Inflammatory macrophage treated with lipopolysaccharide for 4 hours (primary cell): ENCODE measurements around the gene HDAC11.

Experiments used
- DNase-seq: peaks from one replicate; pipeline ENCODE4 v3.0.0-alpha.2; 2020

HDAC11 gene

GRCh38 chr3:13545952-13546454 lies 65.9 kb downstream of the HDAC11 start:
- DNase-seq, result no peak

GRCh38 chr3:13546667-13547171 lies 66.6 kb downstream of the HDAC11 start:
- DNase-seq, result no peak

- no peak for DNase-seq
Measured at GRCh38 chr3:13547591-13548371, 67.7 kb downstream of the HDAC11 start.

- DNase-seq, result no peak
Measured at GRCh38 chr3:13548696-13549622, 68.9 kb downstream of the HDAC11 start, which contains the start of gene FBLN2. Gene FBLN2 (plus strand): TSS chr3:13549125. CDS start chr3:13570356, 21,231 bp downstream.

GRCh38 chr3:13549623-13550422 lies 69.7 kb downstream of the HDAC11 start:
- DNase-seq, result no peak

GRCh38 chr3:13550423-13550690 lies 70.3 kb downstream of the HDAC11 start:
- no peak for DNase-seq

GRCh38 chr3:13550791-13551360 lies 70.8 kb downstream of the HDAC11 start:
- no peak for DNase-seq

GRCh38 chr3:13552857-13553652 lies 72.9 kb downstream of the HDAC11 start:
- no peak for DNase-seq

- DNase-seq, result no peak
Measured at GRCh38 chr3:13553686-13554085, 73.6 kb downstream of the HDAC11 start.

GRCh38 chr3:13555753-13556152 lies 75.6 kb downstream of the HDAC11 start:
- no peak for DNase-seq
